ENCODE results near the gene INPP5B.

INPP5B gene

GRCh38 chr1:37850352-37850955, 96.4 kb downstream of the INPP5B start:
- TF ChIP-seq CTCF (IDR thresholded peaks at IDR 0.05; ENCODE audit: low read depth, low read length), result no peak
- no peak overlapping the region for H3K4me3 ChIP-seq (ENCODE audit: low read depth, low read length)

GRCh38 chr1:37849480-37849879, 97.4 kb downstream of the INPP5B start:
- H3K4me3 ChIP-seq (ENCODE audit: low read depth, low read length), result no peak overlapping the region
- TF ChIP-seq CTCF (IDR thresholded peaks at IDR 0.05; ENCODE audit: low read depth, low read length), result no peak

DNA sequence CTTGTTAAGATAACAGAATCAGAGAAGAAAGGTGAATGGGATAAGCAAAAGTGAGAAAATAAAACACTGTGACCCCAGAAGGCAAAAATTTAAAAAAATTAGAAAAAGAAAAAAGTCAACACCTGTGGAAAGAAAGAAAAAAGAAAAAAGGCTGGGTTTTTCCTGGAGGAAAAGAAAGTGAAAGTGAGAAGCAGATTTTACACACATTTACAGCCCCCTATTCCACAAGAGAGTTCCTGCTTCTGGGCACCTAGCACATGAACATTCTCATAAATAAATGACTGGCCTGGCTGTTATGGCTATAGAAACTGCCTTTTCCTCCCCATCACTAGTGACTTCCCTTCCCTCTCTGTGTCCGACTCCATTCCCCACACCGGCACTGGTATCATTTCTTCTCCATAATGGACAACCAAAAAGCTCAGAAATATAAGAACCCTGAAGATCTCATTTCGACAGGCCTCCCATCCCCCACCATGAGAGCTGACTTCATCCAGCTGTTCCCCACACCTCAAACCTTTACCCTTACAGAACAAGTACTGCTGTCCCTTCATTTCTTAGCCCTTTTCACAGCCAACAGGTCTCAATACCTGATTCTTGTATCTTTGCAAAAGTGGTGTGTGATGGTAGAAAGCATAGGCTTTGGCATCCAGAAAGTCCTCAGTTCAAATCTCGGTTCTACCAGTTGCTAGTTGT, 100.1 kb downstream of the INPP5B start:
- no peak for TF ChIP-seq CTCF (IDR thresholded peaks at IDR 0.05; ENCODE audit: low read depth, low read length)
- no peak overlapping the region for H3K4me3 ChIP-seq (ENCODE audit: low read depth, low read length)

GRCh38 chr1:37845786-37846185, 101.1 kb downstream of the INPP5B start:
- no peak for TF ChIP-seq CTCF (IDR thresholded peaks at IDR 0.05; ENCODE audit: low read depth, low read length)

DNA sequence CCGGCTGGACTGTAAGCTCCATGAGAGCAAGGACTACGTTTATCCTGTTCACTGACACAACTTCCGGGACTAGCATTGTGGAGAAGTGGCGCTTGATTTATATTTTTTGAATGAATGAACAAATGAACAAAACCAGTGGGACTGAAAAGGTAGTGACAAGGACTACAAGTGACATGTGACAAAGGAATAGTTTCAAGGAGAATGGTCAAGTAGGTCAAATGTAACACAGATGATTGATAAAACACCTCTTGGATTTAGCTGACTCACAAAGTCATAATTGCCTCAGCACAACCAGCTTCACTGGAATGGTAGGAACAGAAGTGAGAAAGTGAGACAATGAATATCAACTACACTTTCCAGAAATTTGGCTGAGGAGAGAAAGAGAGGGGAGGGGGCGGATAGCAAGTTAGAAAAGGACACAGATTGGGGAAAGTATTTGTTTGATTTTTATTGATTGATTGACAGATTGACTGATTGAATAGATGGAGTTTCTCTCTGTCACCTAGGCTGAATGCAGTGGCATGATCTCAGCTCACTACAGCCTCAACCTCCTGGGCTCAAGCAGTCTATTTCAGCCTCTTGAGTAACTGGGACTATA, 101.7 kb downstream of the INPP5B start:
- TF ChIP-seq CTCF (IDR thresholded peaks at IDR 0.05; ENCODE audit: low read depth, low read length), result no peak
- H3K4me3 ChIP-seq (ENCODE audit: low read depth, low read length), result no peak overlapping the region

More at GRCh38 chr1:37845786-37846185, 101.1 kb downstream of the INPP5B start:
- no peak overlapping the region for H3K4me3 ChIP-seq (ENCODE audit: low read depth, low read length)

GRCh38 chr1:37844536-37844935, 102.3 kb downstream of the INPP5B start:
- TF ChIP-seq CTCF (IDR thresholded peaks at IDR 0.05; ENCODE audit: low read depth, low read length), result no peak
- no peak overlapping the region for H3K4me3 ChIP-seq (ENCODE audit: low read depth, low read length)

GRCh38 chr1:37841652-37842051, 105.2 kb downstream of the INPP5B start:
- TF ChIP-seq CTCF (IDR thresholded peaks at IDR 0.05; ENCODE audit: low read depth, low read length), result no peak
- no peak overlapping the region for H3K4me3 ChIP-seq (ENCODE audit: low read depth, low read length)

All from WI38 (cell line).